HEK293T (cell line): ENCODE measurements around the gene NBEA.

Experiments
- CTCF ChIA-PET: fragments of 350-600 bp; formaldehyde crosslinking; extraction: SDS; loops from one replicate; lab custom pipeline; 2021; ENCODE audit warnings: antibody characterized with exemption, inconsistent platforms; lab: Yijun Ruan, JAX
- POLR2A ChIA-PET: fragments of 350-600 bp; formaldehyde crosslinking; extraction: SDS; loops from one replicate; lab custom pipeline; 2020; ENCODE audit warnings: antibody characterized with exemption, inconsistent platforms; lab: Yijun Ruan, JAX
- DNase-seq: peaks from one replicate; pipeline ENCODE4 v3.0.0; 2012; ENCODE audit warnings: mixed read lengths; ENCODE audit errors: extremely low spot score
- ARNT ChIP-seq: fragments of 450-650 bp; IDR thresholded peaks from 2 replicates; pipeline ENCODE4 v1.6.1; 2017; ENCODE audit warnings: mild to moderate bottlenecking
- BHLHE40 ChIP-seq: fragments of 450-650 bp; IDR thresholded peaks from 2 replicates; pipeline ENCODE4 v1.6.1; 2016; ENCODE audit warnings: mild to moderate bottlenecking, moderate library complexity, borderline replicate concordance
- CTBP1 ChIP-seq: fragments of 450-650 bp; IDR thresholded peaks from 2 replicates; pipeline ENCODE4 v1.6.1; 2016; ENCODE audit warnings: borderline replicate concordance
- ELF4 ChIP-seq: fragments of 450-650 bp; IDR thresholded peaks from 2 replicates; pipeline ENCODE4 v1.6.1; 2017; ENCODE audit warnings: antibody characterized with exemption
- FOXA1 ChIP-seq: fragments of 450-650 bp; IDR thresholded peaks from 2 replicates; pipeline ENCODE4 v1.6.1; 2016; ENCODE audit warnings: mild to moderate bottlenecking
- FOXK2 ChIP-seq: fragments of 450-650 bp; IDR thresholded peaks from 2 replicates; pipeline ENCODE4 v1.6.1; 2016; ENCODE audit warnings: mild to moderate bottlenecking
- FOXM1 ChIP-seq: fragments of 450-650 bp; IDR thresholded peaks from 2 replicates; pipeline ENCODE4 v1.6.1; 2017; ENCODE audit warnings: mild to moderate bottlenecking, borderline replicate concordance
- HDGF ChIP-seq: fragments of 450-650 bp; IDR thresholded peaks from 2 replicates; pipeline ENCODE4 v1.6.1; 2017; ENCODE audit warnings: antibody characterized with exemption, borderline replicate concordance
- L3MBTL2 ChIP-seq: fragments of 450-650 bp; conservative IDR thresholded peaks from 2 replicates; pipeline ENCODE4 v1.6.1; 2016; ENCODE audit warnings: mild to moderate bottlenecking
- LEF1 ChIP-seq: fragments of 450-650 bp; IDR thresholded peaks from 2 replicates; pipeline ENCODE4 v1.6.1; 2017; ENCODE audit warnings: mild to moderate bottlenecking, borderline replicate concordance
- NFRKB ChIP-seq: fragments of 450-650 bp; IDR thresholded peaks from 2 replicates; pipeline ENCODE4 v1.6.1; 2016; ENCODE audit warnings: mild to moderate bottlenecking, moderate library complexity
- PKNOX1 ChIP-seq: fragments of 450-650 bp; IDR thresholded peaks from 2 replicates; pipeline ENCODE4 v1.6.1; 2016
- SP1 ChIP-seq: fragments of 450-650 bp; IDR thresholded peaks from 2 replicates; pipeline ENCODE4 v1.6.1; 2017
- SUZ12 ChIP-seq: fragments of 450-650 bp; IDR thresholded peaks from 2 replicates; pipeline ENCODE4 v1.6.1; 2016; ENCODE audit warnings: mild to moderate bottlenecking
- TARDBP ChIP-seq: fragments of 450-650 bp; IDR thresholded peaks from 2 replicates; pipeline ENCODE4 v1.6.1; 2016
- ZNF384 ChIP-seq: fragments of 450-650 bp; IDR thresholded peaks from 2 replicates; pipeline ENCODE4 v1.6.1; 2016

Gene NBEA

GRCh38 chr13:35481777-35482176 is 539.7 kb downstream of the NBEA start:
- no peak for DNase-seq
- TF ChIP-seq TARDBP (no peak), ZNF384 (no peak)
- POLR2A ChIA-PET = no interaction called here
- CTCF ChIA-PET = no interaction called here

GRCh38 chr13:35482527-35482926 is 540.5 kb downstream of the NBEA start:
- TF ChIP-seq L3MBTL2 (no peak), TARDBP (no peak), FOXM1 (no peak), LEF1 (no peak), FOXK2 (no peak), NFRKB (no peak), CTBP1 (no peak), ELF4 (no peak), HDGF (no peak)
- CTCF ChIA-PET = no interaction called here
- DNase-seq = no peak
- POLR2A ChIA-PET = no interaction called here

GRCh38 chr13:35483761-35484160 is 541.7 kb downstream of the NBEA start:
- ChIA-PET CTCF (no interaction called here), POLR2A (no interaction called here)
- DNase-seq = no peak
- TF ChIP-seq SUZ12 = no peak
- TF ChIP-seq L3MBTL2 = no peak
- TF ChIP-seq FOXA1 = no peak
- no peak for TF ChIP-seq TARDBP
- no peak for TF ChIP-seq ELF4
- no peak for TF ChIP-seq LEF1
- no peak for TF ChIP-seq FOXK2
- TF ChIP-seq PKNOX1 = no peak
- no peak for TF ChIP-seq HDGF
- TF ChIP-seq FOXM1 = no peak
- no peak for TF ChIP-seq BHLHE40
- TF ChIP-seq ARNT = no peak
- no peak for TF ChIP-seq CTBP1

GRCh38 chr13:35484384-35484783 is 542.3 kb downstream of the NBEA start:
- no peak for DNase-seq
- TF ChIP-seq SP1 (no peak), ZNF384 (no peak), L3MBTL2 (no peak), HDGF (no peak), ARNT (no peak), FOXK2 (no peak), PKNOX1 (no peak), LEF1 (no peak), TARDBP (no peak), BHLHE40 (no peak), FOXM1 (no peak)
- ChIA-PET CTCF (no interaction called here), POLR2A (no interaction called here)

GRCh38 chr13:35485424-35485823 is 543.4 kb downstream of the NBEA start:
- TF ChIP-seq PKNOX1 (peak; percentile 75), TARDBP (no peak)
- no peak for DNase-seq
- ChIA-PET POLR2A (interaction anchor here (1.0 kb wide), 1 partner anchor 9 kb away, joined by 3 read pairs; the partner anchor contains the start of gene MAB21L1), CTCF (no interaction called here)

- CTCF ChIA-PET = no interaction called here
- POLR2A ChIA-PET = interaction anchor here (2.1 kb wide), 1 partner anchor 13 kb away, joined by 6 read pairs; the partner anchor contains the start of gene MAB21L1
- DNase-seq = no peak
- no peak for TF ChIP-seq ARNT
- TF ChIP-seq BHLHE40 = no peak
Measured at GRCh38 chr13:35489050-35489449, 547.0 kb downstream of the NBEA start.

- DNase-seq = no peak
- ChIA-PET POLR2A (no interaction called here), CTCF (no interaction called here)
- no peak for TF ChIP-seq FOXK2
Measured at GRCh38 chr13:35496006-35496405, 553.9 kb downstream of the NBEA start.

GRCh38 chr13:35496761-35497386 is 554.8 kb downstream of the NBEA start:
- no peak for DNase-seq
- CTCF ChIA-PET = no interaction called here
- no peak for TF ChIP-seq HDGF
- TF ChIP-seq ELF4 = no peak
- no peak for TF ChIP-seq SP1
- TF ChIP-seq FOXA1 = no peak
- TF ChIP-seq ARNT = no peak
- no peak for TF ChIP-seq NFRKB
- no peak for TF ChIP-seq ZNF384
- TF ChIP-seq CTBP1 = no peak
- TF ChIP-seq TARDBP = no peak
- TF ChIP-seq PKNOX1 = no peak
- TF ChIP-seq SUZ12 = no peak
- no peak for TF ChIP-seq FOXM1
- no peak for TF ChIP-seq BHLHE40
- no peak for TF ChIP-seq FOXK2
- TF ChIP-seq L3MBTL2 = no peak
- POLR2A ChIA-PET = no interaction called here
